Measurements from ENCODE around the gene KCNQ1. TPM values are rescaled to one million over a fixed set of nuclear protein-coding genes. Genes with fewer than 3 reads are reported as not detected.

The KCNQ1 gene
- total and polyA plus RNA-seq, 2 donors (not counting 1 experiment from before 2014, with no cell fraction given), result 21.5 to 28.8 TPM

DNA sequence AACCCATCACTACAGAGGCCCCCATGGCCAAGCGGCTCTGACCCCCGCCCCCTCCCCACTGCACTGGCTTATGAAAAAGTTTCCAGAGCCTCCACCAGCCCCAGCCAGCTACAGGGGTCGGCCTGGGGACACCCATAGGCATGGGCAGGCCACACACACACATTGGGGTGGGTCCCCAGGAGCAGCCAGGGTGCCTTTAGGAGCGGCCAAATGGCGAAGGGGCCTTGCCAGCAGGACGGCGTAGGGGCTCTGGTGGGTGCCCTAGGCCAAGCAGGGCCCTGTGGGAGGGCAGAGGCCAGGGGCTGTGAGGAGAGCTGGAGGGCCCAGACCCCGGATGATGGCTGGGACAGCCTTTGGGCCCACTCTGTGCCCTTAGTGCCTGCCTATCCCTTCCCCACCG is 34.2 kb upstream of the KCNQ1 start:
- POLR2A ChIA-PET, result no interaction called here
- DNase-seq, result no peak

DNA sequence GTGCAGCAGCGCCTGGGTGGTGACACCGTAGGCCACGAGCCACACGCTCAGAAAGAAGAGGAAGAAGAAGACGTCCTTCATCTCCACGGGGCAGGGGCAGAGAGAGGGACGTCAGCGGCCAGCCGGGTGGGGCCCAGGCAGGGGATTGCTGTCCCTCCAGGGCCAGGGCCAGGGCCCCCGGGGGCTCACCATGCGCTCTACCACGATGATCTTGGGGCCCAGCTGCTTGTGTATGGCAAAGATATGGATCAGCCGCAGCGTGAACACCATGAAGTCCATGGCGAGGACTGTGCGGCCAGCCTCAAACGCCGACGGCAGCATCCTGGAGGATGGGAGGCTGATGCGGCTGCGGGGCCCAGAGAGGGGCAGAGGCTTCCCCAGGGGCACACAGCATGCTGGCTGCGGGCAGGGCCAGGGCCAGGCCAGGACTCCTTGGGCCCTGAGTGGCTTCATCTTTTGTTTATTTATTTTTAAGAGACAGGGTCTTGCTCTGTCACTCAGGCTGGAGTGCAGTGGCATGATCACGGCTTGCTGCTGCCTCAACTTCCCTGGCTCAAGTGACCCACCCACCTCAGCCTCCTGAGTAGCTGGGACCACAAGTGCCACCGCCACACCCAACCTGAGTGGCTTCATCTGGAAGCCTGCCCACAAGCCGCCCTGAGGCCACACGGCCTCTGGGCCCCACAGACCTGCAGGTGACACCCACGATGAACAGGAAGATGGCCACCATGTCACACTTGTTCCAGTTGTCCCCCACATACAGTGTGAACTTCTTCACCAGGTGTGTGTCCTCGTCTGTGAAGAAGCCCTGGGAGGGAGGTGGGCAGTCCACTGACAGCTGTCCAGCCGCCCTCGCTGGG is 33.1 kb upstream of the KCNQ1 start:
- Histone ChIP-seq H3K4me1 (ENCODE audit: control insufficient read depth in 2 of 2, insufficient read depth in 2 of 2, low read length in 2 of 2) (no peaks in the 10 kb centered on the region), H2AFZ (ENCODE audit: insufficient read depth, low read depth, low read length, poor library complexity, severe bottlenecking) (no peak overlapping the region), H3K9ac (ENCODE audit: low read length) (no peak overlapping the region), H3K4me3 (ENCODE audit: control extremely low read depth in 1 of 5, extremely low read depth in 1 of 5, insufficient read depth in 1 of 5, low read depth in 2 of 5, low read length in 4 of 5) (no peak overlapping the region), H3K4me2 (replicated peaks; ENCODE audit: low read depth, low read length, poor library complexity, severe bottlenecking) (no peak overlapping the region), H3K36me3 (replicated peaks in 1 of 2; ENCODE audit: control extremely low read depth in 1 of 2, control insufficient read depth in 1 of 2, extremely low read depth in 1 of 2, insufficient read depth in 2 of 2, low read length in 1 of 2) (no peaks in the 10 kb centered on the region), H3K79me2 (ENCODE audit: control insufficient read depth, insufficient read depth, low read length) (no peaks in the 10 kb centered on the region), H3K9me3 (ENCODE audit: control extremely low read depth in 1 of 3, control insufficient read depth in 2 of 3, insufficient read depth in 1 of 3, low read length in 2 of 3) (no peaks in the 10 kb centered on the region), H4K20me1 (ENCODE audit: control insufficient read depth, insufficient read depth, low read length, poor library complexity, severe bottlenecking) (no peaks in the 10 kb centered on the region), H3K27me3 (replicated peaks in 1 of 4; ENCODE audit: control extremely low read depth in 1 of 4, control insufficient read depth in 3 of 4, insufficient read depth in 4 of 4, low read length in 3 of 4) (no peaks in the 10 kb centered on the region), H3K27ac (ENCODE audit: low read length in 2 of 2) (no peak overlapping the region)
- intact Hi-C loops (cut with micrococcal nuclease), result no loop called here
- ChIA-PET POLR2A (no interaction called here), CTCF (interaction anchor here (0.7 kb wide), 1 partner anchor 107 kb away, joined by 4 read pairs; no protein-coding TSS in a partner anchor)
- Mint-ChIP-seq H3K4me3 (no peak overlapping the region), H3K27me3 (no peaks in the 10 kb centered on the region), H3K4me1 (no peaks in the 10 kb centered on the region), H3K27ac (no peak overlapping the region), H3K9me3 (ENCODE audit: insufficient read depth) (no peaks in the 10 kb centered on the region)
- no peak for TF ChIP-seq EZH2 (IDR thresholded peaks at IDR 0.05; ENCODE audit: borderline replicate concordance, insufficient read depth, low read depth, low read length, poor library complexity, severe bottlenecking)
- TF ChIP-seq, protein P1, sequence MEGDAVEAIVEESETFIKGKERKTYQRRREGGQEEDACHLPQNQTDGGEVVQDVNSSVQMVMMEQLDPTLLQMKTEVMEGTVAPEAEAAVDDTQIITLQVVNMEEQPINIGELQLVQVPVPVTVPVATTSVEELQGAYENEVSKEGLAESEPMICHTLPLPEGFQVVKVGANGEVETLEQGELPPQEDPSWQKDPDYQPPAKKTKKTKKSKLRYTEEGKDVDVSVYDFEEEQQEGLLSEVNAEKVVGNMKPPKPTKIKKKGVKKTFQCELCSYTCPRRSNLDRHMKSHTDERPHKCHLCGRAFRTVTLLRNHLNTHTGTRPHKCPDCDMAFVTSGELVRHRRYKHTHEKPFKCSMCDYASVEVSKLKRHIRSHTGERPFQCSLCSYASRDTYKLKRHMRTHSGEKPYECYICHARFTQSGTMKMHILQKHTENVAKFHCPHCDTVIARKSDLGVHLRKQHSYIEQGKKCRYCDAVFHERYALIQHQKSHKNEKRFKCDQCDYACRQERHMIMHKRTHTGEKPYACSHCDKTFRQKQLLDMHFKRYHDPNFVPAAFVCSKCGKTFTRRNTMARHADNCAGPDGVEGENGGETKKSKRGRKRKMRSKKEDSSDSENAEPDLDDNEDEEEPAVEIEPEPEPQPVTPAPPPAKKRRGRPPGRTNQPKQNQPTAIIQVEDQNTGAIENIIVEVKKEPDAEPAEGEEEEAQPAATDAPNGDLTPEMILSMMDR (IDR thresholded peaks at IDR 0.05), result no peak
- DNase-seq (no peak), ATAC-seq (ENCODE audit: low read depth) (no peak)
- 80% methylated on average over 30 of the region's 30 CpGs for WGBS (ENCODE audit: insufficient coverage)

More for the DNA sequence above, 34.2 kb upstream of the KCNQ1 start:
- Histone ChIP-seq H3K27ac (ENCODE audit: low read length in 2 of 2) (no peak overlapping the region), H3K4me3 (ENCODE audit: control extremely low read depth in 1 of 5, extremely low read depth in 1 of 5, insufficient read depth in 1 of 5, low read depth in 2 of 5, low read length in 4 of 5) (no peak overlapping the region), H2AFZ (ENCODE audit: insufficient read depth, low read depth, low read length, poor library complexity, severe bottlenecking) (no peak overlapping the region), H3K4me2 (replicated peaks; ENCODE audit: low read depth, low read length, poor library complexity, severe bottlenecking) (no peak overlapping the region), H3K36me3 (replicated peaks in 1 of 2; ENCODE audit: control extremely low read depth in 1 of 2, control insufficient read depth in 1 of 2, extremely low read depth in 1 of 2, insufficient read depth in 2 of 2, low read length in 1 of 2) (no peaks in the 10 kb centered on the region), H3K27me3 (replicated peaks in 1 of 4; ENCODE audit: control extremely low read depth in 1 of 4, control insufficient read depth in 3 of 4, insufficient read depth in 4 of 4, low read length in 3 of 4) (no peaks in the 10 kb centered on the region), H3K9me3 (ENCODE audit: control extremely low read depth in 1 of 3, control insufficient read depth in 2 of 3, insufficient read depth in 1 of 3, low read length in 2 of 3) (no peaks in the 10 kb centered on the region), H4K20me1 (ENCODE audit: control insufficient read depth, insufficient read depth, low read length, poor library complexity, severe bottlenecking) (no peaks in the 10 kb centered on the region), H3K9ac (ENCODE audit: low read length) (no peak overlapping the region), H3K79me2 (ENCODE audit: control insufficient read depth, insufficient read depth, low read length) (no peaks in the 10 kb centered on the region), H3K4me1 (ENCODE audit: control insufficient read depth in 2 of 2, insufficient read depth in 2 of 2, low read length in 2 of 2) (no peaks in the 10 kb centered on the region)
- ATAC-seq (ENCODE audit: low read depth), result no peak
- no peaks in the 10 kb centered on the region for H3K9me3 Mint-ChIP-seq (ENCODE audit: insufficient read depth)
- intact Hi-C loops (cut with micrococcal nuclease), result no loop called here
- TF ChIP-seq, protein P1 (IDR thresholded peaks at IDR 0.05), result no peak
- no peak for TF ChIP-seq EZH2 (IDR thresholded peaks at IDR 0.05; ENCODE audit: borderline replicate concordance, insufficient read depth, low read depth, low read length, poor library complexity, severe bottlenecking)
- H3K4me3 Mint-ChIP-seq, result no peak overlapping the region
- H3K27ac Mint-ChIP-seq, result no peak overlapping the region
- H3K27me3 Mint-ChIP-seq, result no peaks in the 10 kb centered on the region
- CTCF ChIA-PET, result no interaction called here
- no peaks in the 10 kb centered on the region for H3K4me1 Mint-ChIP-seq
- WGBS (ENCODE audit: insufficient coverage), result 90% methylated on average over 7 of the region's 9 CpGs

All from B cell (primary cell).